GM12878 (cell line): ENCODE data around the gene PDE11A. TPM values are rescaled to one million over a fixed set of nuclear protein-coding genes. Genes with fewer than 3 reads are reported as not detected.

Experiments
- ATAC-seq: fragments of 200-7000 bp; cut with Tn5 transposase; 3 replicates; pipeline ENCODE4 v1.9.1; 2020; ENCODE audit warnings: mild to moderate bottlenecking, moderate library complexity
- BruUV-seq: library from RNA; stranded (reverse); fragments of 400-500 nt; replicated peaks from 2 replicates; lab custom pipeline; 2021; lab: Mats Ljungman, UMichigan
- CTCF ChIA-PET: fragments of 300-600 bp; sonication (Branson Sonifier 250); formaldehyde crosslinking; extraction: SDS; loops from one replicate; lab custom pipeline; 2021; ENCODE audit warnings: inconsistent platforms; lab: Yijun Ruan, JAX
- POLR2A ChIA-PET: fragments of 350-600 bp; formaldehyde crosslinking; extraction: SDS; loops from one replicate; lab custom pipeline; 2021; ENCODE audit warnings: inconsistent platforms; lab: Charles Lee
- RAD21 ChIA-PET: fragments of 300-600 bp; sonication (Branson Sonifier 250); formaldehyde crosslinking; loops from one replicate; lab custom pipeline; 2023; ENCODE audit warnings: antibody characterized with exemption; ENCODE audit not compliant: unreplicated experiment; lab: Charles Lee
- SMC1A ChIA-PET: fragments of 300-600 bp; sonication (Branson Sonifier 250); formaldehyde crosslinking; loops from one replicate; lab custom pipeline; 2023; ENCODE audit not compliant: unreplicated experiment, uncharacterized antibody; lab: Charles Lee
- DNase-seq: peaks from one replicate; pipeline ENCODE4 v3.0.0-alpha.2; 2011; ENCODE audit warnings: low read depth, low spot score
- FAIRE-seq: peaks from 3 replicates; lab custom pipeline; 2011; peaks lifted over from hg19 to GRCh38; lab: Jason Lieb, UNC
- H2AFZ ChIP-seq: 2 replicates; pipeline ENCODE4 v1.6.0; 2011; ENCODE audit warnings: low read depth, low read length, control low read depth; ENCODE audit not compliant: control insufficient read depth
- H3K27ac ChIP-seq: 2 replicates; pipeline ENCODE4 v1.5.1; 2011; ENCODE audit warnings: control low read depth; ENCODE audit not compliant: control insufficient read depth, insufficient read depth
- H3K27me3 ChIP-seq, 2 experiments: replicated peaks in 1 of 2; 2 replicates each; pipeline versions ENCODE4 v1.6.0 to v1.6.1; 2011; ENCODE audit warnings: low read length in 1 of 2; ENCODE audit not compliant: control insufficient read depth in 2 of 2, insufficient read depth in 2 of 2
- H3K36me3 ChIP-seq, 2 experiments: 2 replicates each; pipeline ENCODE4 v1.5.1; 2011; ENCODE audit warnings: low read length in 1 of 2; ENCODE audit not compliant: control insufficient read depth in 2 of 2, insufficient read depth in 2 of 2
- H3K4me1 ChIP-seq: 2 replicates; pipeline ENCODE4 v1.6.1; 2011; ENCODE audit warnings: mild to moderate bottlenecking, low read length, moderate library complexity, mixed read lengths; ENCODE audit not compliant: control insufficient read depth, insufficient read depth
- H3K4me2 ChIP-seq: 2 replicates; pipeline ENCODE4 v1.6.0; 2011; ENCODE audit warnings: control low read depth; ENCODE audit not compliant: control insufficient read depth, insufficient read depth
- H3K4me3 ChIP-seq: fragments of 200-600 bp; sonication (generic); 2 replicates; pipeline ENCODE4 v1.5.1; 2016
- H3K79me2 ChIP-seq: 2 replicates; pipeline ENCODE4 v1.6.0; 2011; ENCODE audit warnings: low read length; ENCODE audit not compliant: control insufficient read depth, insufficient read depth
- H3K9ac ChIP-seq: 2 replicates; pipeline ENCODE4 v1.8.0; 2011; ENCODE audit warnings: low read length, control low read depth, mixed read lengths; ENCODE audit not compliant: control insufficient read depth, insufficient read depth
- H3K9me3 ChIP-seq: replicated peaks from 3 replicates; pipeline ENCODE4 v1.5.1; 2011; ENCODE audit warnings: mild to moderate bottlenecking, low read length; ENCODE audit not compliant: control insufficient read depth, insufficient read depth
- H4K20me1 ChIP-seq: 2 replicates; pipeline ENCODE4 v1.6.0; 2011; ENCODE audit not compliant: control insufficient read depth, insufficient read depth
- DPF2 ChIP-seq: fragments of 450-650 bp; IDR thresholded peaks from 2 replicates; pipeline ENCODE4 v1.6.1; 2017; ENCODE audit warnings: mild to moderate bottlenecking
- LARP7 ChIP-seq: fragments of 450-650 bp; IDR thresholded peaks from 2 replicates; pipeline ENCODE4 v1.6.1; 2017; ENCODE audit warnings: mild to moderate bottlenecking
- NBN ChIP-seq: fragments of 450-650 bp; IDR thresholded peaks from 2 replicates; pipeline ENCODE4 v1.6.1; 2016
- RCOR1 ChIP-seq: conservative IDR thresholded peaks from 2 replicates; pipeline ENCODE4 v1.6.1; 2012; ENCODE audit warnings: low read depth, low read length, improper control_type of control experiment
- RUNX3 ChIP-seq: IDR thresholded peaks from 2 replicates; pipeline ENCODE4 v1.6.1; 2012; ENCODE audit warnings: low read length, inconsistent platforms
- WGBS: methylation state at CpG from one replicate; pipeline ENCODE4 v1.1.6; 2016; ENCODE audit warnings: low lambda C conversion rate; ENCODE audit not compliant: insufficient replicate concordance, insufficient coverage; ENCODE audit errors: missing lambda C conversion rate; 5-methylcytosine and 5-hydroxymethylcytosine counted together
- in situ Hi-C: fragments of 300-500 bp; cut with MboI; formaldehyde crosslinking; loops from 9 replicates; pipeline ENCODE4 v1.14.3; 2018; ENCODE audit warnings: mixed read lengths
- intact Hi-C: fragments of 100-400 bp; cut with micrococcal nuclease; formaldehyde crosslinking; loops from one replicate; pipeline ENCODE4 v1.14.2; 2022; ENCODE audit not compliant: unreplicated experiment
- polyA plus RNA-seq, 11 experiments: library from polyadenylated mRNA; depleted of rRNA in 4 of 11; unstranded in 6 of 11; stranded (reverse) in 5 of 11; fragments of >200 nt; fragmentation: Nextera tagmentation in 4 of 11; fragmentation: Illumina TruSeq in 1 of 11; extraction: Ambion mirVana in 4 of 11; extraction: Trizol in 1 of 11; gene quantifications; 1 replicate in 1 of 11; 2 replicates in 10 of 11; pipeline versions ENCODE4 v1.2.1 to v1.2.3, GENCODE V29; 2011 to 2016; ENCODE audit warnings: inconsistent platforms in 2 of 11, missing spikeins in 2 of 11, low read depth in 1 of 11
- total RNA-seq, 4 experiments: library from RNA; depleted of rRNA in 3 of 4; stranded (reverse); fragments of >200 nt in 3 of 4; fragmentation: Illumina TruSeq in 1 of 4; extraction: Trizol in 1 of 4; gene quantifications; 2 replicates each; pipeline versions ENCODE4 v1.2.1 to v1.2.3, GENCODE V29; 2013 to 2021

Gene PDE11A
- total and polyA plus RNA-seq, 10 of the 15 experiments (the other 5 are each of a cell fraction or from before 2014, with no cell fraction given) = 0.01 to 0.17 (median 0.06) TPM; not detected in 5

DNA sequence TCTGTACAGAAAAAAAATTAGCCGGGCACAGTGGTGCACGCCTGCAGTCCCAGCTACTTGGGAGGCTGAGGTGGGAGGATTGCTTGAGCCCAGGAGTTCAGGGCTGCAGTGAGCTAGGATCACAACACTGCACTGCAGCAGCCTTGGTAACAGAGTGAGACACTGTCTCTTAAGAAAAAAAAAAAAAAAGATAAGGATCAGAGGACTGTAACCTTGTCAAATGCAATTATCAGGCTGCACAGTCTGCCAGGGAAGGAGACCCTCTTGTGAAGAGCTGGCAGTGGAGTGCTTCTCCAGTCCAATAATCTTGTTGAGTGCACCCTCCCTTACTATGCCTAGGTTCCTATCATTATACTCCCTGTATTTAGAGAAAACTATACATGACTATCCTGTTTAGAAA is 330.7 kb downstream of the PDE11A start:
- no peaks in the 10 kb centered on the region for H3K36me3 ChIP-seq
- DNase-seq (no peak), FAIRE-seq (no peak), ATAC-seq (no peak)
- no peaks in the 10 kb centered on the region for H3K79me2 ChIP-seq
- no peak overlapping the region for H3K9ac ChIP-seq
- no TSS peak for BruUV-seq
- no peak overlapping the region for H3K4me3 ChIP-seq
- no peak overlapping the region for H2AFZ ChIP-seq
- ChIA-PET RAD21 (no interaction called here), CTCF (interaction anchor here (0.9 to 2.0 kb wide), 3 partner anchors 13 to 407 kb away, joined by 3 to 11 read pairs (median 6); no protein-coding TSS in a partner anchor)
- no peak overlapping the region for H3K27ac ChIP-seq
- no peaks in the 10 kb centered on the region; a peak in 2 of 4 replicates for H3K27me3 ChIP-seq
- in situ Hi-C loops = no loop called here
- no peaks in the 10 kb centered on the region for H3K9me3 ChIP-seq
- H3K4me2 ChIP-seq = no peak overlapping the region
- no peaks in the 10 kb centered on the region for H3K4me1 ChIP-seq
- no peak for TF ChIP-seq DPF2
- no peak for TF ChIP-seq NBN
- TF ChIP-seq, all 136 proteins: peak for 0
- POLR2A ChIA-PET = no interaction called here
- SMC1A ChIA-PET = interaction anchor here (1.1 to 1.4 kb wide), 2 partner anchors 11 kb away, joined by 3 to 4 read pairs; no protein-coding TSS in a partner anchor
- intact Hi-C loops = no loop called here
- WGBS = 6% methylated on average over 2 of the region's 2 CpGs
- no peaks in the 10 kb centered on the region for H4K20me1 ChIP-seq

DNA sequence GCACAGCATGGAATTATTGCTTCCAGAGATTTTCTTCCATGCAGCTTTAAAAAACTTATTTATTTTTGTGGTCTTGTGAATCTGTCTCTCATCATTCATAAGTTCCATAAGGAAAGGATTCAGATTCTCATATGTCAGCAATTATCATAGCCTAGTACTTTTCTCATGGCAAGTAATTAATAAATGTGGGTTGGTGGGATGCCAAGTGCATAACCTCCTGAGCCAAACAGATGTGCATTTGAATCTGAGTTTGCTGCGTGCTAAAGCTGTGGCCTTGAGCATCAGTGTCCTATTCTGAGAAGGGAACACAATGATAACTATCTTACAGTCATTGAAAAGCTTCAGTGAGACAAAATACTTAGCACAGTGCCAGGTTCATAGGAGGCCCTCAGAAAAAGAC is 331.9 kb downstream of the PDE11A start:
- in situ Hi-C loops = no loop called here
- Histone ChIP-seq H3K4me3 (no peak overlapping the region), H3K4me1 (no peaks in the 10 kb centered on the region), H2AFZ (no peak overlapping the region), H3K9me3 (no peaks in the 10 kb centered on the region), H3K79me2 (no peaks in the 10 kb centered on the region), H4K20me1 (no peaks in the 10 kb centered on the region; the same call in 1 of the 2 replicates), H3K27ac (no peak overlapping the region), H3K27me3 (no peaks in the 10 kb centered on the region; a peak in 2 of 4 replicates), H3K4me2 (no peak overlapping the region), H3K36me3 (no peaks in the 10 kb centered on the region), H3K9ac (no peak overlapping the region)
- ChIA-PET RAD21 (interaction anchor here (0.6 kb wide), 1 partner anchor 459 kb away, joined by 3 read pairs; no protein-coding TSS in a partner anchor), POLR2A (no interaction called here), SMC1A (no interaction called here), CTCF (interaction anchor here (0.8 kb wide), 1 partner anchor 9 kb away, joined by 3 read pairs; no protein-coding TSS in a partner anchor)
- BruUV-seq = no TSS peak
- WGBS = 4% methylated on average over 1 of the region's 1 CpG
- no peak for DNase-seq
- no peak for ATAC-seq
- intact Hi-C loops = no loop called here
- no peak for FAIRE-seq
- TF ChIP-seq LARP7 = no peak
- TF ChIP-seq RUNX3 = no peak
- TF ChIP-seq RCOR1 = no peak
